Cardiac muscle cell (in vitro differentiated cells and primary cell): ENCODE data around the gene HDAC10. TPM values are rescaled to one million over a fixed set of nuclear protein-coding genes. Genes with fewer than 3 reads are reported as not detected.

ENCODE experiments used
- DNase-seq, 2 donors: peaks; one replicate each; pipeline versions ENCODE4 v3.0.0 to v3.0.0-alpha.2; 2010 to 2017; ENCODE audit warnings: low read depth in 1 of 2, low spot score in 1 of 2
- H3K27ac ChIP-seq: fragments of 200-600 bp; sonication (generic); 2 replicates; pipeline ENCODE4 v1.5.1; 2016
- H3K27me3 ChIP-seq: fragments of 200-600 bp; sonication (generic); 2 replicates; pipeline ENCODE4 v1.6.0; 2016; ENCODE audit warnings: control low read depth
- H3K36me3 ChIP-seq: fragments of 200-600 bp; sonication (generic); 2 replicates; pipeline ENCODE4 v1.5.1; 2016; ENCODE audit warnings: control low read depth
- H3K4me1 ChIP-seq: fragments of 200-600 bp; sonication (generic); 2 replicates; pipeline ENCODE4 v1.8.1; 2017; ENCODE audit warnings: low read depth, mild to moderate bottlenecking, mixed run types
- H3K4me3 ChIP-seq: fragments of 200-600 bp; sonication (generic); 2 replicates; pipeline ENCODE4 v1.5.1; 2016; ENCODE audit warnings: mild to moderate bottlenecking
- H3K9me3 ChIP-seq: fragments of 200-600 bp; sonication (generic); 2 replicates; pipeline ENCODE4 v1.5.1; 2017; ENCODE audit warnings: low read depth, mild to moderate bottlenecking, control low read depth
- polyA plus RNA-seq: library from polyadenylated mRNA; unstranded; fragments of >200 nt; fragmentation: Nextera tagmentation; extraction: Ambion mirVana; gene quantifications from 2 replicates; pipeline ENCODE4 v1.2.1, GENCODE V29; 2016
- total RNA-seq: library from RNA; depleted of rRNA; stranded (reverse); fragments of >200 nt; gene quantifications from 2 replicates; pipeline ENCODE4 v1.2.3, GENCODE V29; 2016
- TF ChIP-seq, protein P1 (sequence below): IDR thresholded peaks from 2 replicates; pipeline ENCODE4 v1.5.1; 2012; ENCODE audit warnings: low read depth, mild to moderate bottlenecking, low read length

The HDAC10 gene
- total and polyA plus RNA-seq, 2 experiments from 2014 or later: 19.8 to 57.3 TPM

DNA sequence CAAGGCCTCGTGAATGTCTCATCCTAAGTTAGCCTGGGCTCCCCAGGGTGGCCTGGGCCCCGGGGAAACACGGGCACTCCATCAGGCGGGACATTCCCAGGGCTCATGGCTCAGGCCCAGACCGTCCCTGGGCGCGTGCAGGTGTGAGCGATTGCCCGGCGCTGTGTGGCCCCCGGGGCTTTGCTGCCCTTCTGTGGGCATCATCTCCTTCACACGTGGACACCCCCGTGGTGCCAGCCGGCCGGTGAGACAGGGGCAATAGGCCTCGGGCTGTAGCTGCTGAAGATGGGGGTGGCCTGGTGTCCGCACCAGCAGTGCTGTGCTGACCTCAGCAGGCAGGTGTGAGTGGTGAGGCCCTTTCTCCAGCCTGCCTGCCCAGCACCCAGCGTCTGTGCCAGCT lies 54.8 kb downstream of the HDAC10 start:
- DNase-seq: no peak
- no peak overlapping the region for H3K4me3 ChIP-seq
- peaks cover 7% of the 10 kb centered on the region for H3K36me3 ChIP-seq
- H3K27me3 ChIP-seq: no peaks in the 10 kb centered on the region
- H3K27ac ChIP-seq: no peak overlapping the region
- H3K4me1 ChIP-seq: peaks cover 6% of the 10 kb centered on the region
- H3K9me3 ChIP-seq: no peaks in the 10 kb centered on the region
- TF ChIP-seq, protein P1, sequence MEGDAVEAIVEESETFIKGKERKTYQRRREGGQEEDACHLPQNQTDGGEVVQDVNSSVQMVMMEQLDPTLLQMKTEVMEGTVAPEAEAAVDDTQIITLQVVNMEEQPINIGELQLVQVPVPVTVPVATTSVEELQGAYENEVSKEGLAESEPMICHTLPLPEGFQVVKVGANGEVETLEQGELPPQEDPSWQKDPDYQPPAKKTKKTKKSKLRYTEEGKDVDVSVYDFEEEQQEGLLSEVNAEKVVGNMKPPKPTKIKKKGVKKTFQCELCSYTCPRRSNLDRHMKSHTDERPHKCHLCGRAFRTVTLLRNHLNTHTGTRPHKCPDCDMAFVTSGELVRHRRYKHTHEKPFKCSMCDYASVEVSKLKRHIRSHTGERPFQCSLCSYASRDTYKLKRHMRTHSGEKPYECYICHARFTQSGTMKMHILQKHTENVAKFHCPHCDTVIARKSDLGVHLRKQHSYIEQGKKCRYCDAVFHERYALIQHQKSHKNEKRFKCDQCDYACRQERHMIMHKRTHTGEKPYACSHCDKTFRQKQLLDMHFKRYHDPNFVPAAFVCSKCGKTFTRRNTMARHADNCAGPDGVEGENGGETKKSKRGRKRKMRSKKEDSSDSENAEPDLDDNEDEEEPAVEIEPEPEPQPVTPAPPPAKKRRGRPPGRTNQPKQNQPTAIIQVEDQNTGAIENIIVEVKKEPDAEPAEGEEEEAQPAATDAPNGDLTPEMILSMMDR: no peak

Other genes with a start within 250 kb of the HDAC10 start
- 1.8 TPM in 1 of 2 replicates, not detected in the other for gene IL17REL, start 238.5 kb downstream of the HDAC10 start, total RNA-seq
- not detected in 2 replicates for gene IL17REL, start 238.5 kb downstream of the HDAC10 start, polyA plus RNA-seq
- gene TTLL8, start 193.0 kb downstream of the HDAC10 start, total RNA-seq: not detected in 2 replicates
- not detected in 2 replicates for gene TTLL8, start 193.0 kb downstream of the HDAC10 start, polyA plus RNA-seq
- gene MLC1, start 165.8 kb downstream of the HDAC10 start, total RNA-seq: 0.11 and 0.27 TPM in 2 replicates
- 0.32 TPM in 1 of 2 replicates, not detected in the other for gene MLC1, start 165.8 kb downstream of the HDAC10 start, polyA plus RNA-seq
- gene MOV10L1, start 161.3 kb downstream of the HDAC10 start, total RNA-seq: 0.18 TPM in 1 of 2 replicates, not detected in the other
- gene MOV10L1, start 161.3 kb downstream of the HDAC10 start, polyA plus RNA-seq: 1.1 TPM in 1 of 2 replicates, not detected in the other
- gene PANX2, start 80.5 kb downstream of the HDAC10 start, total RNA-seq: 22.1 and 30.9 TPM in 2 replicates
- gene PANX2, start 80.5 kb downstream of the HDAC10 start, polyA plus RNA-seq: 6.9 and 9.5 TPM in 2 replicates
- 38.3 and 50.7 TPM in 2 replicates for gene TRABD, start 65.4 kb downstream of the HDAC10 start, total RNA-seq
- 59.6 and 72.3 TPM in 2 replicates for gene TRABD, start 65.4 kb downstream of the HDAC10 start, polyA plus RNA-seq
- gene SELENOO, start 50.3 kb downstream of the HDAC10 start, total RNA-seq: 39.4 and 54.5 TPM in 2 replicates
- gene SELENOO, start 50.3 kb downstream of the HDAC10 start, polyA plus RNA-seq: 29.8 and 30.2 TPM in 2 replicates
- gene TUBGCP6, start 6.2 kb downstream of the HDAC10 start, total RNA-seq: 32.9 and 46.1 TPM in 2 replicates
- 32.6 and 48.3 TPM in 2 replicates for gene TUBGCP6, start 6.2 kb downstream of the HDAC10 start, polyA plus RNA-seq
- 45.5 and 52.1 TPM in 2 replicates for gene MAPK12, start 10.4 kb upstream of the HDAC10 start, total RNA-seq
- 61.5 and 67.1 TPM in 2 replicates for gene MAPK12, start 10.4 kb upstream of the HDAC10 start, polyA plus RNA-seq
- gene MAPK11, start 19.1 kb upstream of the HDAC10 start, total RNA-seq: 0.49 and 0.63 TPM in 2 replicates
- gene MAPK11, start 19.1 kb upstream of the HDAC10 start, polyA plus RNA-seq: 0.12 TPM in 1 of 2 replicates, not detected in the other
- gene PLXNB2, start 56.4 kb upstream of the HDAC10 start, total RNA-seq: 142 and 195 TPM in 2 replicates
- gene PLXNB2, start 56.4 kb upstream of the HDAC10 start, polyA plus RNA-seq: 77.0 and 83.2 TPM in 2 replicates
- gene DENND6B, start 75.7 kb upstream of the HDAC10 start, total RNA-seq: 7.0 and 7.9 TPM in 2 replicates
- 10.6 and 13.3 TPM in 2 replicates for gene DENND6B, start 75.7 kb upstream of the HDAC10 start, polyA plus RNA-seq
- 78.6 and 88.4 TPM in 2 replicates for gene PPP6R2, start 92.1 kb upstream of the HDAC10 start, total RNA-seq
- 39.8 and 41.4 TPM in 2 replicates for gene PPP6R2, start 92.1 kb upstream of the HDAC10 start, polyA plus RNA-seq
- gene SBF1, start 223.8 kb upstream of the HDAC10 start, total RNA-seq: 75.9 and 111 TPM in 2 replicates
- gene SBF1, start 223.8 kb upstream of the HDAC10 start, polyA plus RNA-seq: 39.1 and 47.4 TPM in 2 replicates
- gene ADM2, start 230.3 kb upstream of the HDAC10 start, total RNA-seq: 0.39 and 1.6 TPM in 2 replicates
- gene ADM2, start 230.3 kb upstream of the HDAC10 start, polyA plus RNA-seq: 0.10 TPM in 1 of 2 replicates, not detected in the other
- gene MIOX, start 235.6 kb upstream of the HDAC10 start, total RNA-seq: not detected in 2 replicates
- gene MIOX, start 235.6 kb upstream of the HDAC10 start, polyA plus RNA-seq: not detected in 2 replicates